Memory B cell (primary cell): Measurements from ENCODE around the gene MSANTD1.

ENCODE experiments used
- ATAC-seq: fragments of 150-1000 bp; cut with Tn5 transposase; 2 replicates; pipeline ENCODE4 v1.10.0; 2021; ENCODE audit warnings: low read depth, mild to moderate bottlenecking, moderate library complexity
- DNase-seq, 2 donors: peaks; one replicate each; pipeline ENCODE4 v3.0.0; 2022; ENCODE audit warnings: low spot score in 2 of 2
- H3K27ac Mint-ChIP-seq: one replicate; pipeline ENCODE4 v1.8.0; 2022; ENCODE audit warnings: mild to moderate bottlenecking, moderate library complexity, mixed read lengths
- H3K27me3 Mint-ChIP-seq: one replicate; pipeline ENCODE4 v1.8.0; 2022; ENCODE audit warnings: mixed read lengths
- H3K36me3 Mint-ChIP-seq: one replicate; pipeline ENCODE4 v1.8.0; 2022; ENCODE audit warnings: mild to moderate bottlenecking, mixed read lengths
- H3K4me1 Mint-ChIP-seq: one replicate; pipeline ENCODE4 v1.8.0; 2022; ENCODE audit warnings: mixed read lengths
- H3K4me3 Mint-ChIP-seq: one replicate; pipeline ENCODE4 v1.8.0; 2022; ENCODE audit warnings: mild to moderate bottlenecking, moderate library complexity, mixed read lengths
- H3K9me3 Mint-ChIP-seq: one replicate; pipeline ENCODE4 v1.8.0; 2022; ENCODE audit warnings: mixed read lengths

The MSANTD1 gene

DNA sequence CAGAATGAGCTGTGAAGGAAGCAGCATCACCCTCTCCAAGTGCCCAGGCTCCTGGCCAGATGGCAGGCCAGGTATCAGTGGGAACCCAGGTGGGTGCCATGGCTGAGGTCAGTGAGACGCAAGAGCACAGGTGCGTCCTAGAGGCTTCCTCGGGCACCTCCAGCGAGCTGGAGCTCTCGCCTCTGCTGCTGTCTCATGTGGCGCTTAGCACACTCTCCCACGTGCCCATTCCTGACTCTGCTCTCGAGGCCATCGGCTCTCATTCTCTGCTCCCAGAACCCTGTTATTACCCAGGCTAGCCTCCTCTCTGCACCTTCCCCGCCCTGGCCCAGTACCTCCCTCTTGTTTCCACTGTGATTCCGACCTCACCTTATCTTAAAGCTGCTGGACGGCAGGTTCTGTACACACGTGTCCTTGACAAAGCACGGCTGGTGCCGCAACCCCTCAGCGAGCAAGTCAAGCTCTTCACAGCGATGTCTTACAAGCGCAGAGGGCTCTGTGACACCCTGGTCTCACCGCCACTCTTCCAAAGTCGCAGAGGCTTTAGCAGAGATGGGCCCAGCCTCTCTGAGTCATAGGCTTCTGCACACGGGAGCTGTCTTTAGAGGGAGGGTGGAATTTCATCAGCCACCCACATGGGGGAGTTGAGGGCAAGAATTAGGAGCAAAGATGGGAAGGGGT lies 15.4 kb upstream of the MSANTD1 start:
- no peaks in the 10 kb centered on the region for H3K9me3 Mint-ChIP-seq

GRCh38 chr4:3234171-3235029 lies 14.6 kb upstream of the MSANTD1 start:
- no peaks in the 10 kb centered on the region for H3K9me3 Mint-ChIP-seq
- peaks cover 32% of the 10 kb centered on the region for H3K36me3 Mint-ChIP-seq
- no peak overlapping the region for H3K27ac Mint-ChIP-seq
- DNase-seq (no peak), ATAC-seq (no peak)
- H3K4me1 Mint-ChIP-seq: peaks cover 2% of the 10 kb centered on the region
- H3K4me3 Mint-ChIP-seq: no peak overlapping the region
- H3K27me3 Mint-ChIP-seq: no peaks in the 10 kb centered on the region

More for the DNA sequence above, 15.4 kb upstream of the MSANTD1 start:
- Mint-ChIP-seq H3K4me1 (peaks cover 4% of the 10 kb centered on the region), H3K27ac (no peak overlapping the region), H3K4me3 (no peak overlapping the region), H3K27me3 (no peaks in the 10 kb centered on the region), H3K36me3 (peaks cover 39% of the 10 kb centered on the region)
- ATAC-seq: no peak
- no peak for DNase-seq

DNA sequence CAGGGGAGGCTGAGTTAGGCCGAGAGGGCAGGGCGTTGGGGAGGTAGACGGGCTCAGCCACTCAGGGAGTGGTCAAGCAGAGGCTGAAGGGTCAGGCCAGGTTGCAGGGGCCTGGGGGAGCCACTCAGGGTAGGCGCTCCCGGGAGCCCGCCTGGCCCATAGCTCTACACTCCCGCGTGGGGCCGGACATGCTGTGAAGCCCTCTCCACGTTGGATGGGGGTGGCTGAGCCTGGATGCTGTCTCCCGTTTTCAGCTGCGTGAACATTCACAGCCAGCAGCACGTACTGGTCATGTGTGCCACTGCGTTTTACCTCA lies 14.0 kb upstream of the MSANTD1 start:
- no peak overlapping the region for H3K4me3 Mint-ChIP-seq
- H3K9me3 Mint-ChIP-seq: no peaks in the 10 kb centered on the region
- H3K27me3 Mint-ChIP-seq: no peaks in the 10 kb centered on the region
- peaks cover 28% of the 10 kb centered on the region for H3K36me3 Mint-ChIP-seq
- no peaks in the 10 kb centered on the region for H3K4me1 Mint-ChIP-seq
- DNase-seq (no peak), ATAC-seq (no peak)
- no peak overlapping the region for H3K27ac Mint-ChIP-seq

GRCh38 chr4:3235581-3235980 lies 13.4 kb upstream of the MSANTD1 start:
- H3K4me1 Mint-ChIP-seq: no peaks in the 10 kb centered on the region

GRCh38 chr4:3236326-3236878 lies 12.6 kb upstream of the MSANTD1 start:
- Mint-ChIP-seq H3K9me3 (no peaks in the 10 kb centered on the region), H3K27ac (no peak overlapping the region), H3K27me3 (no peaks in the 10 kb centered on the region), H3K4me1 (no peaks in the 10 kb centered on the region), H3K4me3 (no peak overlapping the region), H3K36me3 (peaks cover 33% of the 10 kb centered on the region)
- DNase-seq (no peak), ATAC-seq (no peak)

More at GRCh38 chr4:3235581-3235980, 13.4 kb upstream of the MSANTD1 start:
- no peak overlapping the region for H3K27ac Mint-ChIP-seq
- DNase-seq (no peak), ATAC-seq (no peak)
- H3K36me3 Mint-ChIP-seq: peaks cover 30% of the 10 kb centered on the region
- no peak overlapping the region for H3K4me3 Mint-ChIP-seq
- H3K9me3 Mint-ChIP-seq: no peaks in the 10 kb centered on the region
- H3K27me3 Mint-ChIP-seq: no peaks in the 10 kb centered on the region

- no peak overlapping the region for H3K4me3 Mint-ChIP-seq
- H3K9me3 Mint-ChIP-seq: no peaks in the 10 kb centered on the region
- no peak for ATAC-seq
- no peaks in the 10 kb centered on the region for H3K27me3 Mint-ChIP-seq
- H3K27ac Mint-ChIP-seq: no peak overlapping the region
- H3K4me1 Mint-ChIP-seq: no peaks in the 10 kb centered on the region
- H3K36me3 Mint-ChIP-seq: peaks cover 28% of the 10 kb centered on the region
- DNase-seq: no peak
These were observed 11.7 kb upstream of the MSANTD1 start for GRCh38 chr4:3237266-3237665.

DNA sequence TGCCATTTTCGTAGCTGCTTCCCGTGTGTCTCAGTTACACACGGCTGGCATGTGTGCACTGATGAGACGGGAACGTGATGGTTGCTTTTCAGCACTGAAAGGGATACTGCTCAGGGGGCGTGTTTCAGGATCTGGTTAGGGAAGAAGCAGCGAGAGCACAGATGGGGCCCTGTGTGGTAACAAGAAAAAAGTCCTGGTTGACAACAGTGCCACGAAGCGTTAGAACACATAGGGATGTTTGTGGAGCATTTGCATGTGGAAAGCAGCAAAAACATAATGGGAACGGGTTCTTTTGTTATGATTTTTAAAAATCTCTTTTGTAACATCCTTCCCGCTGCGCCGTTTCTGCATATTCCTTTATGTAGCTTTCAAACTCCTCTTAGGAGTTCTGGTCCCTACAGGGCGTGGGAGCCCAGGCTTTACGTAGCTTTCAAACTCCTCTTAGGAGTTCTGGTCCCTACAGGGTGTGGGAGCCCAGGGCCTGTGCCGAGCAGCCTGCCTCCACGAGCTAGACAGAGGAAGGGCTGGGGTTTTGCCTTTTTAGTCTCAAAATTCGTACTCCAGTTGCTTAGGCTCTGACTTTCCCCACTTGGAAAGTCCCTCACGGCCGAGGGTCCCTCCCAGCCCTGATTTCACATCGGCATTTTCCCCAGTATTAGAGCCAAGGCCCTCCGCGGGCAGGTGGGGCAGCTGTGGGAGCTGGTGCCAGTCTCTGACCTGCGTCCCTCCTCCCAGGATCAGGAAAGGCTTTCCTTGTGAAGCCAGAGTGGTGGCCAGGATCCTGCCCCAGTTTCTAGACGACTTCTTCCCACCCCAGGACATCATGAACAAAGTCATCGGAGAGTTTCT lies 11.0 kb upstream of the MSANTD1 start:
- ATAC-seq (no peak), DNase-seq (no peak)
- Mint-ChIP-seq H3K36me3 (peaks cover 25% of the 10 kb centered on the region), H3K4me1 (peaks cover 5% of the 10 kb centered on the region), H3K27me3 (no peaks in the 10 kb centered on the region), H3K4me3 (no peak overlapping the region), H3K27ac (no peak overlapping the region), H3K9me3 (no peaks in the 10 kb centered on the region)

- DNase-seq (no peak), ATAC-seq (no peak)
- H3K27ac Mint-ChIP-seq: no peak overlapping the region
- no peaks in the 10 kb centered on the region for H3K27me3 Mint-ChIP-seq
- no peak overlapping the region for H3K4me3 Mint-ChIP-seq
- H3K9me3 Mint-ChIP-seq: no peaks in the 10 kb centered on the region
- peaks cover 11% of the 10 kb centered on the region for H3K4me1 Mint-ChIP-seq
- peaks cover 23% of the 10 kb centered on the region for H3K36me3 Mint-ChIP-seq
These were observed 10.2 kb upstream of the MSANTD1 start for GRCh38 chr4:3238721-3239120.

- H3K27me3 Mint-ChIP-seq: no peaks in the 10 kb centered on the region
- no peaks in the 10 kb centered on the region for H3K9me3 Mint-ChIP-seq
- DNase-seq (no peak), ATAC-seq (no peak)
- H3K36me3 Mint-ChIP-seq: peaks cover 20% of the 10 kb centered on the region
- H3K4me3 Mint-ChIP-seq: no peak overlapping the region
- H3K27ac Mint-ChIP-seq: no peak overlapping the region
- peaks cover 11% of the 10 kb centered on the region for H3K4me1 Mint-ChIP-seq
These were observed 9.7 kb upstream of the MSANTD1 start for GRCh38 chr4:3239303-3239702.

DNA sequence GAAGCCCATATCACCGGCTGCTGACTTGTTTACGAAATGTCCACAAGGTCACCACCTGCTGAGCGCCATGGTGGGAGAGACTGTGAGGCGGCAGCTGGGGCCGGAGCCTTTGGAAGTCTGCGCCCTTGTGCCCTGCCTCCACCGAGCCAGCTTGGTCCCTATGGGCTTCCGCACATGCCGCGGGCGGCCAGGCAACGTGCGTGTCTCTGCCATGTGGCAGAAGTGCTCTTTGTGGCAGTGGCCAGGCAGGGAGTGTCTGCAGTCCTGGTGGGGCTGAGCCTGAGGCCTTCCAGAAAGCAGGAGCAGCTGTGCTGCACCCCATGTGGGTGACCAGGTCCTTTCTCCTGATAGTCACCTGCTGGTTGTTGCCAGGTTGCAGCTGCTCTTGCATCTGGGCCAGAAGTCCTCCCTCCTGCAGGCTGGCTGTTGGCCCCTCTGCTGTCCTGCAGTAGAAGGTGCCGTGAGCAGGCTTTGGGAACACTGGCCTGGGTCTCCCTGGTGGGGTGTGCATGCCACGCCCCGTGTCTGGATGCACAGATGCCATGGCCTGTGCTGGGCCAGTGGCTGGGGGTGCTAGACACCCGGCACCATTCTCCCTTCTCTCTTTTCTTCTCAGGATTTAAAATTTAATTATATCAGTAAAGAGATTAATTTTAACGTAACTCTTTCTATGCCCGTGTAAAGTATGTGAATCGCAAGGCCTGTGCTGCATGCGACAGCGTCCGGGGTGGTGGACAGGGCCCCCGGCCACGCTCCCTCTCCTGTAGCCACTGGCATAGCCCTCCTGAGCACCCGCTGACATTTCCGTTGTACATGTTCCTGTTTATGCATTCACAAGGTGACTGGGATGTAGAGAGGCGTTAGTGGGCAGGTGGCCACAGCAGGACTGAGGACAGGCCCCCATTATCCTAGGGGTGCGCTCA lies 8.7 kb upstream of the MSANTD1 start:
- Mint-ChIP-seq H3K4me1 (peaks cover 11% of the 10 kb centered on the region), H3K27me3 (no peaks in the 10 kb centered on the region), H3K9me3 (no peaks in the 10 kb centered on the region), H3K36me3 (peaks cover 13% of the 10 kb centered on the region), H3K27ac (no peak overlapping the region), H3K4me3 (no peak overlapping the region)
- ATAC-seq: no peak
- DNase-seq: no peak

DNA sequence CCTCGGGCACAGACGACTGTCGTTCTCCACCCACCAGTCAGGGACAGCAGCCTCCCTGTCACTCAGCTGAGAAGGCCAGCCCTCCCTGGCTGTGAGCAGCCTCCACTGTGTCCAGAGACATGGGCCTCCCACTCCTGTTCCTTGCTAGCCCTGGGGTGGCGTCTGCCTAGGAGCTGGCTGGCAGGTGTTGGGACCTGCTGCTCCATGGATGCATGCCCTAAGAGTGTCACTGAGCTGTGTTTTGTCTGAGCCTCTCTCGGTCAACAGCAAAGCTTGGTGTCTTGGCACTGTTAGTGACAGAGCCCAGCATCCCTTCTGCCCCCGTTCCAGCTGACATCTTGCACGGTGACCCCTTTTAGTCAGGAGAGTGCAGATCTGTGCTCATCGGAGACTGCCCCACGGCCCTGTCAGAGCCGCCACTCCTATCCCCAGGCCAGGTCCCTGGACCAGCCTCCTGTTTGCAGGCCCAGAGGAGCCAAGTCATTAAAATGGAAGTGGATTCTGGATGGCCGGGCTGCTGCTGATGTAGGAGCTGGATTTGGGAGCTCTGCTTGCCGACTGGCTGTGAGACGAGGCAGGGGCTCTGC lies 7.9 kb upstream of the MSANTD1 start:
- Mint-ChIP-seq H3K9me3 (no peaks in the 10 kb centered on the region), H3K4me3 (no peak overlapping the region), H3K27ac (no peak overlapping the region), H3K36me3 (peaks cover 11% of the 10 kb centered on the region), H3K4me1 (peaks cover 11% of the 10 kb centered on the region), H3K27me3 (no peaks in the 10 kb centered on the region)
- DNase-seq: no peak
- ATAC-seq: no peak

DNA sequence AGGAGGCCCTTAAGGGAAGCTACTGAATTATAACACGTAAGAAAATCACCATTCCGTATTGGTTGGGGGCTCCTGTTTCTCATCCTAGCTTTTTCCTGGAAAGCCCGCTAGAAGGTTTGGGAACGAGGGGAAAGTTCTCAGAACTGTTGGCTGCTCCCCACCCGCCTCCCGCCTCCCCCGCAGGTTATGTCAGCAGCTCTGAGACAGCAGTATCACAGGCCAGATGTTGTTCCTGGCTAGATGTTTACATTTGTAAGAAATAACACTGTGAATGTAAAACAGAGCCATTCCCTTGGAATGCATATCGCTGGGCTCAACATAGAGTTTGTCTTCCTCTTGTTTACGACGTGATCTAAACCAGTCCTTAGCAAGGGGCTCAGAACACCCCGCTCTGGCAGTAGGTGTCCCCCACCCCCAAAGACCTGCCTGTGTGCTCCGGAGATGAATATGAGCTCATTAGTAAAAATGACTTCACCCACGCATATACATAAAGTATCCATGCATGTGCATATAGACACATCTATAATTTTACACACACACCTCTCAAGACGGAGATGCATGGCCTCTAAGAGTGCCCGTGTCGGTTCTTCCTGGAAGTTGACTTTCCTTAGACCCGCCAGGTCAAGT lies 6.9 kb upstream of the MSANTD1 start:
- no peak for ATAC-seq
- no peak overlapping the region for H3K27ac Mint-ChIP-seq
- DNase-seq: no peak
- no peaks in the 10 kb centered on the region for H3K27me3 Mint-ChIP-seq
- H3K36me3 Mint-ChIP-seq: peaks cover 11% of the 10 kb centered on the region
- no peaks in the 10 kb centered on the region for H3K9me3 Mint-ChIP-seq
- H3K4me1 Mint-ChIP-seq: peaks cover 13% of the 10 kb centered on the region
- H3K4me3 Mint-ChIP-seq: no peak overlapping the region
